HL-60 (cell line): ENCODE data around the gene WNT6.

Experiments used
- DNase-seq, 2 experiments: peaks; one replicate each; pipeline ENCODE4 v3.0.0-alpha.2; 2010 to 2020; ENCODE audit warnings: low read depth in 1 of 2, low spot score in 1 of 2
- H3K27ac ChIP-seq: fragments of 250-450 bp; sonication (Bioruptor Pico); replicated peaks from 2 replicates; pipeline ENCODE4 v1.5.1; 2020; ENCODE audit warnings: mild to moderate bottlenecking, moderate library complexity
- H3K27me3 ChIP-seq: fragments of 250-450 bp; sonication (Bioruptor Pico); 2 replicates; pipeline ENCODE4 v1.5.1; 2021; ENCODE audit warnings: mild to moderate bottlenecking, moderate library complexity; ENCODE audit not compliant: insufficient read depth, poor library complexity, severe bottlenecking
- H3K4me3 ChIP-seq: replicated peaks from 2 replicates; pipeline ENCODE4 v1.5.1; 2011; ENCODE audit warnings: mild to moderate bottlenecking, control low read depth, low read length; ENCODE audit not compliant: insufficient read depth
- GABPA ChIP-seq: IDR thresholded peaks from 2 replicates; pipeline ENCODE4 v1.6.1; 2012; ENCODE audit warnings: low read depth
- POLR2AphosphoS5 ChIP-seq: IDR thresholded peaks from 2 replicates; pipeline ENCODE4 v1.6.1; 2012; ENCODE audit warnings: low read depth
- SPI1 ChIP-seq: IDR thresholded peaks from 2 replicates; pipeline ENCODE4 v1.6.1; 2012; ENCODE audit warnings: low read depth, mild to moderate bottlenecking, borderline replicate concordance
- TF ChIP-seq, protein P1 (sequence below): IDR thresholded peaks from 2 replicates; pipeline ENCODE4 v1.6.1; 2012; ENCODE audit warnings: low read depth; ENCODE audit not compliant: insufficient replicate concordance
- TF ChIP-seq, protein P2 (sequence below): IDR thresholded peaks from one replicate; pipeline ENCODE4 v1.5.1; 2011; ENCODE audit warnings: low read length, control low read depth, inconsistent platforms; ENCODE audit not compliant: insufficient read depth

WNT6 gene

DNA sequence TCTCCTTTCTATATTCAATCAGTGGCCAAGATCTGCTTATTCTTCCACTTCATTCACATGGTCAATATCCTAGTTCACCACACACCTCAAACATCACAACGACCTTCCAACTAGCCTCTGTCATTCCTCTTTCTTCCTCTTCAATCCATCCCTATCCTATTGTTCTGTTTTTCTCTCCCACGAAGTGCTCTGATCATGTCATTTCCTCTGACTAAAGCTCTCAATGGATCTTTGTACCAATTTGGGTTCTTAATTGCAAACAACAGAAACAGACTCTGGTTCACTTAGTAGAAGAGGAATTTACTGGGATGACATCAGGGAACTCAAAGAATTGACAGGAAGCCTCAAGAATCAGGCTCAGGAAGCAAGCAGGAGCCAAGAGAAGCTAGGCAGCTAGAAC is 44.6 kb downstream of the WNT6 start:
- Histone ChIP-seq H3K27me3 (peaks cover 20% of the 10 kb centered on the region), H3K4me3 (no peak overlapping the region), H3K27ac (no peak overlapping the region)
- TF ChIP-seq, protein P1, sequence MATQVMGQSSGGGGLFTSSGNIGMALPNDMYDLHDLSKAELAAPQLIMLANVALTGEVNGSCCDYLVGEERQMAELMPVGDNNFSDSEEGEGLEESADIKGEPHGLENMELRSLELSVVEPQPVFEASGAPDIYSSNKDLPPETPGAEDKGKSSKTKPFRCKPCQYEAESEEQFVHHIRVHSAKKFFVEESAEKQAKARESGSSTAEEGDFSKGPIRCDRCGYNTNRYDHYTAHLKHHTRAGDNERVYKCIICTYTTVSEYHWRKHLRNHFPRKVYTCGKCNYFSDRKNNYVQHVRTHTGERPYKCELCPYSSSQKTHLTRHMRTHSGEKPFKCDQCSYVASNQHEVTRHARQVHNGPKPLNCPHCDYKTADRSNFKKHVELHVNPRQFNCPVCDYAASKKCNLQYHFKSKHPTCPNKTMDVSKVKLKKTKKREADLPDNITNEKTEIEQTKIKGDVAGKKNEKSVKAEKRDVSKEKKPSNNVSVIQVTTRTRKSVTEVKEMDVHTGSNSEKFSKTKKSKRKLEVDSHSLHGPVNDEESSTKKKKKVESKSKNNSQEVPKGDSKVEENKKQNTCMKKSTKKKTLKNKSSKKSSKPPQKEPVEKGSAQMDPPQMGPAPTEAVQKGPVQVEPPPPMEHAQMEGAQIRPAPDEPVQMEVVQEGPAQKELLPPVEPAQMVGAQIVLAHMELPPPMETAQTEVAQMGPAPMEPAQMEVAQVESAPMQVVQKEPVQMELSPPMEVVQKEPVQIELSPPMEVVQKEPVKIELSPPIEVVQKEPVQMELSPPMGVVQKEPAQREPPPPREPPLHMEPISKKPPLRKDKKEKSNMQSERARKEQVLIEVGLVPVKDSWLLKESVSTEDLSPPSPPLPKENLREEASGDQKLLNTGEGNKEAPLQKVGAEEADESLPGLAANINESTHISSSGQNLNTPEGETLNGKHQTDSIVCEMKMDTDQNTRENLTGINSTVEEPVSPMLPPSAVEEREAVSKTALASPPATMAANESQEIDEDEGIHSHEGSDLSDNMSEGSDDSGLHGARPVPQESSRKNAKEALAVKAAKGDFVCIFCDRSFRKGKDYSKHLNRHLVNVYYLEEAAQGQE: no peak
- TF ChIP-seq, protein P2, sequence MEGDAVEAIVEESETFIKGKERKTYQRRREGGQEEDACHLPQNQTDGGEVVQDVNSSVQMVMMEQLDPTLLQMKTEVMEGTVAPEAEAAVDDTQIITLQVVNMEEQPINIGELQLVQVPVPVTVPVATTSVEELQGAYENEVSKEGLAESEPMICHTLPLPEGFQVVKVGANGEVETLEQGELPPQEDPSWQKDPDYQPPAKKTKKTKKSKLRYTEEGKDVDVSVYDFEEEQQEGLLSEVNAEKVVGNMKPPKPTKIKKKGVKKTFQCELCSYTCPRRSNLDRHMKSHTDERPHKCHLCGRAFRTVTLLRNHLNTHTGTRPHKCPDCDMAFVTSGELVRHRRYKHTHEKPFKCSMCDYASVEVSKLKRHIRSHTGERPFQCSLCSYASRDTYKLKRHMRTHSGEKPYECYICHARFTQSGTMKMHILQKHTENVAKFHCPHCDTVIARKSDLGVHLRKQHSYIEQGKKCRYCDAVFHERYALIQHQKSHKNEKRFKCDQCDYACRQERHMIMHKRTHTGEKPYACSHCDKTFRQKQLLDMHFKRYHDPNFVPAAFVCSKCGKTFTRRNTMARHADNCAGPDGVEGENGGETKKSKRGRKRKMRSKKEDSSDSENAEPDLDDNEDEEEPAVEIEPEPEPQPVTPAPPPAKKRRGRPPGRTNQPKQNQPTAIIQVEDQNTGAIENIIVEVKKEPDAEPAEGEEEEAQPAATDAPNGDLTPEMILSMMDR: no peak
- TF ChIP-seq GABPA: no peak
- TF ChIP-seq SPI1: no peak
- TF ChIP-seq POLR2AphosphoS5: no peak
- no peak for DNase-seq

DNA sequence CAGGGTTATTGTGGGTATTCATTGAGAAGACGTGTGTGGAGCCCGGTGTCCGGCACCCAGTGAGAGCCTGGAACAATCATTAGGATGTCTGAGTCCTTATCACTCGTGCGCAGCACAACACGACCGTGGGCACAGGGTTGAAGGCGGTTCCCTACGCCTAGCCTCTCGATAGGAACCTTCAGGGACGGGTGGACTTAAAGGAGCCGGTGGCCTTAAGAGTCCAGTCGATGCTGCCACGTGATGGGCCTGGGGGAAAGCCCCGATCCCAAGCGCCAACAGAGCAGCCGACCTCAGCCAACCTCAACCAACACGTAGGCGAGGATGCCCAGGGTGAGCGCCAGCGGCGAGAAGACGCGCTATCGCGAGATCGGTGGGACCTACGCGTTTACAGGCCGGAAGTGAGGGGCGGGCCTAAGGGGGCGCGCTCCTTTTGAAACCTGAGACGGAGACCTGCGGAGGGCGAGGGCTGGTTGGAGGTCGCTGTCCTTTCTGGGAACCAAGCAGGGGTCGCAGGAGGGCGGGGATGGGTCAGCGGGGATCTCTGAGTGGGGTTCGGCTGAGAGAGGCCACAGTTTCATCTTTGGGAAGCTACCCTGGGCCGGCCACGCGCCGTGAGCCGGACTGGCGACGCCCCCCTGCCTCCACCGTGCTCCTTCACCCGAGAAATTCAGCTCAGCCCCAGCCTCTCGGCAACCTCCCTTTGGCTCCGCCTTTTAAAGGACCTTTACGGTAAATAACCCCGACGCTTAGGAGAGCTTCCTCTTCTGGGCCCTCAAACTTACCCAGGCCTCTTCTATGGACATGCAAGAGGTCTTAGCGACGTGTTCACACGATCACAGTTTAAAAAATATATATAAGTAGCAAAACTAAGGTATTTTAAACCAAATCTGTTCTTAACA is 49.4 kb downstream of the WNT6 start:
- H3K4me3 ChIP-seq: peak overlapping the region; percentile 43
- peak; percentile 42 to 76 for DNase-seq

DNA sequence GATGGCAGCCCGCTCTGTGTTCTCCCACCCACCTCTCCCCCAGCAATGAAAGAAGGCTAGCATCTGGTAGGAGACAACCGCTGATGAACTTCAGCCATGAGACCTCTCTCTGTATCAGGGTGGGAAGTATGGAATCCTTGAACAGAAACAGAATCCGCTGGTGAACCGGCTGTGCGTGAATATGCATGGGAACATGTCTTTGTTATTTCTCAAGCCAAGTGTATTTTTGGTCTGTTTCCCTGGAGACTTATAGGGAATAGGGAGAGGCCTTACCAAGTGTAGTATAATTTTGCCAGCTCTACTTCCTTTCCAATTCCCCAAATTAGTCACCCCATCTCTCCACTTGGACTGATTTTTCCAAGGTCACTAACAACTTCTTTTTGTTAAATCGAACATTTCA is 51.1 kb downstream of the WNT6 start:
- Histone ChIP-seq H3K4me3 (no peak overlapping the region), H3K27me3 (no peaks in the 10 kb centered on the region)
- TF ChIP-seq SPI1: no peak
- TF ChIP-seq POLR2AphosphoS5: no peak
- TF ChIP-seq, protein P1: no peak

More for the DNA sequence above, 49.4 kb downstream of the WNT6 start:
- H3K27me3 ChIP-seq: no peaks in the 10 kb centered on the region
- peak overlapping the region; percentile 67 for H3K27ac ChIP-seq
- TF ChIP-seq, protein P2: no peak
- TF ChIP-seq GABPA (0 out of 2 replicates have a peak, but pooled peaks have one; percentile 43), POLR2AphosphoS5 (no peak), SPI1 (peak; percentile 7; the same call in 1 of the 2 replicates)
- TF ChIP-seq, protein P1: no peak

More for the DNA sequence above, 51.1 kb downstream of the WNT6 start:
- no peak for DNase-seq
- H3K27ac ChIP-seq: no peak overlapping the region
